K562 (cell line): Measurements from ENCODE around the gene ATF5. TPM values are rescaled to one million over a fixed set of nuclear protein-coding genes. Genes with fewer than 3 reads are reported as not detected.

Experiments used
- ATF1 ChIP-seq, 2 experiments: fragments of 450-650 bp in 1 of 2; IDR thresholded peaks; 2 replicates each; pipeline ENCODE4 v1.6.1; 2016; ENCODE audit warnings: missing compliant biosample characterization in 1 of 2, missing genetic modification characterization in 1 of 2
- CHAMP1 ChIP-seq: fragments of 450-650 bp; IDR thresholded peaks from 2 replicates; pipeline ENCODE4 v1.6.1; 2016; ENCODE audit warnings: mild to moderate bottlenecking
- ELK3 ChIP-seq: fragments of 450-650 bp; formaldehyde crosslinking; IDR thresholded peaks from 2 replicates; pipeline ENCODE4 v1.4.0; 2020; ENCODE audit warnings: mild to moderate bottlenecking
- EP300 ChIP-seq: IDR thresholded peaks from 2 replicates; pipeline ENCODE4 v1.6.1; 2012; ENCODE audit warnings: low read length, improper control_type of control experiment
- ETV1 ChIP-seq: fragments of 450-650 bp; conservative IDR thresholded peaks from 2 replicates; pipeline ENCODE4 v1.6.1; 2016; ENCODE audit warnings: missing genetic modification characterization, control low read depth, low read depth, missing compliant biosample characterization
- FOSL1 ChIP-seq: fragments of 200-800 bp; sonication (Bioruptor generic); conservative IDR thresholded peaks from 2 replicates; pipeline ENCODE4 v1.6.1; 2016; ENCODE audit warnings: missing genetic modification characterization, missing compliant biosample characterization
- FOXA3 ChIP-seq, 2 experiments: fragments of 450-650 bp in 1 of 2; sonication (generic) in 1 of 2; formaldehyde crosslinking; IDR thresholded peaks in 1 of 2; conservative IDR thresholded peaks in 1 of 2; 2 replicates each; pipeline versions ENCODE4 v1.4.0 to v1.8.0; 2020 to 2022; ENCODE audit warnings: mild to moderate bottlenecking in 2 of 2, missing genetic modification reagents in 1 of 2
- GABPB2 ChIP-seq: fragments of 250-450 bp; sonication (Bioruptor Pico); conservative IDR thresholded peaks from 2 replicates; pipeline ENCODE4 v1.5.1; 2021; ENCODE audit warnings: mild to moderate bottlenecking
- HBP1 ChIP-seq: fragments of 450-650 bp; formaldehyde crosslinking; IDR thresholded peaks from 2 replicates; pipeline ENCODE4 v1.4.0; 2022; ENCODE audit warnings: missing genetic modification characterization
- HDAC1 ChIP-seq, 2 experiments: fragments of 450-650 bp; IDR thresholded peaks; 2 replicates each; pipeline ENCODE4 v1.6.1; 2016 to 2017; ENCODE audit warnings: inconsistent platforms in 1 of 2, mild to moderate bottlenecking in 1 of 2, moderate library complexity in 1 of 2
- HMG20A ChIP-seq: fragments of 450-650 bp; formaldehyde crosslinking; conservative IDR thresholded peaks from 2 replicates; pipeline ENCODE4 v1.4.0; 2020; ENCODE audit warnings: mild to moderate bottlenecking, mixed read lengths
- HMGN3 ChIP-seq: IDR thresholded peaks from 2 replicates; pipeline ENCODE4 v1.6.1; 2011; ENCODE audit warnings: borderline replicate concordance, low read depth, mild to moderate bottlenecking, mixed read lengths, low read length; ENCODE audit not compliant: insufficient read length; ENCODE audit errors: extremely low read depth
- HNRNPK ChIP-seq: fragments of 200-400 bp; formaldehyde crosslinking; IDR thresholded peaks from one replicate; pipeline ENCODE4 v1.6.1; 2018; ENCODE audit warnings: mild to moderate bottlenecking, low read depth, low read length; ENCODE audit not compliant: poor library complexity, severe bottlenecking
- KLF10 ChIP-seq: fragments of 250-450 bp; sonication (Bioruptor Pico); IDR thresholded peaks from 2 replicates; pipeline ENCODE4 v1.6.1; 2021; ENCODE audit warnings: matching md5 sums
- MAFK ChIP-seq: IDR thresholded peaks from 2 replicates; pipeline ENCODE4 v1.6.1; 2011; ENCODE audit warnings: low read length, improper control_type of control experiment
- MCM3 ChIP-seq: fragments of 450-650 bp; IDR thresholded peaks from 2 replicates; pipeline ENCODE4 v1.6.1; 2016
- NCOA1 ChIP-seq: fragments of 450-650 bp; IDR thresholded peaks from 2 replicates; pipeline ENCODE4 v1.6.1; 2016; ENCODE audit warnings: low read depth
- NFIC ChIP-seq: fragments of 450-650 bp; IDR thresholded peaks from 2 replicates; pipeline ENCODE4 v1.6.1; 2017; ENCODE audit warnings: mild to moderate bottlenecking, inconsistent platforms
- SMARCB1 ChIP-seq: IDR thresholded peaks from 2 replicates; pipeline ENCODE4 v1.6.1; 2011; ENCODE audit warnings: improper control_type of control experiment, low read depth; ENCODE audit not compliant: insufficient read length
- SMARCE1 ChIP-seq: fragments of 450-650 bp; IDR thresholded peaks from 2 replicates; pipeline ENCODE4 v1.7.1; 2016; ENCODE audit warnings: mild to moderate bottlenecking
- SOX6 ChIP-seq: fragments of 450-650 bp; IDR thresholded peaks from 2 replicates; pipeline ENCODE4 v1.6.1; 2014; ENCODE audit warnings: mild to moderate bottlenecking
- TBL1XR1 ChIP-seq, 2 experiments: IDR thresholded peaks; 2 replicates each; pipeline ENCODE4 v1.6.1; 2012; ENCODE audit warnings: improper control_type of control experiment in 2 of 2, low read length in 2 of 2, mild to moderate bottlenecking in 1 of 2
- ZNF174 ChIP-seq: fragments of 250-450 bp; sonication (Bioruptor Pico); IDR thresholded peaks from 2 replicates; pipeline ENCODE4 v1.4.0; 2020; ENCODE audit warnings: mild to moderate bottlenecking
- ZNF274 ChIP-seq: IDR thresholded peaks from 2 replicates; pipeline ENCODE4 v1.6.1; 2011; ENCODE audit warnings: low read depth, mild to moderate bottlenecking, low read length, moderate library complexity, borderline replicate concordance
- ZNF282 ChIP-seq: sonication (generic); formaldehyde crosslinking; IDR thresholded peaks from 2 replicates; pipeline ENCODE4 v1.8.1; 2023; ENCODE audit warnings: missing genetic modification reagents
- ZNF3 ChIP-seq: fragments of 250-450 bp; sonication (Bioruptor Pico); IDR thresholded peaks from 2 replicates; pipeline ENCODE4 v1.5.0; 2021; ENCODE audit warnings: mild to moderate bottlenecking, moderate library complexity
- ZNF583 ChIP-seq: fragments of 250-450 bp; sonication (Bioruptor Pico); IDR thresholded peaks from 2 replicates; pipeline ENCODE4 v1.4.0; 2020
- polyA plus RNA-seq, 8 experiments: library from polyadenylated mRNA; depleted of rRNA in 4 of 8; stranded (reverse) in 5 of 8; unstranded in 3 of 8; fragments of >200 nt; fragmentation: Nextera tagmentation in 2 of 8; fragmentation: Illumina TruSeq in 1 of 8; extraction: Ambion mirVana in 2 of 8; extraction: Trizol in 1 of 8; gene quantifications; 2 replicates each; pipeline versions ENCODE4 v1.2.1 to v1.2.3, GENCODE V29; 2011 to 2014; ENCODE audit warnings: inconsistent platforms in 1 of 8, missing spikeins in 1 of 8
- total RNA-seq, 7 experiments: library from RNA; depleted of rRNA in 6 of 7; stranded (reverse); fragments of >200 nt in 6 of 7; fragmentation: Illumina TruSeq in 2 of 7; extraction: Trizol in 2 of 7; gene quantifications; 2 replicates each; pipeline versions ENCODE4 v1.2.1 to v1.2.3, GENCODE V29; 2011 to 2021; ENCODE audit warnings: low replicate concordance in 1 of 7

The ATF5 gene
- total and polyA plus RNA-seq, 9 of the 15 experiments (the other 6 are each of a cell fraction or from before 2014, with no cell fraction given), result 3.0 to 57.6 (median 11.1) TPM

- 0 out of 4 replicates have a peak, but pooled peaks of 1 of the 2 experiments have one; percentile 2 for TF ChIP-seq TBL1XR1 (IDR thresholded peaks at IDR 0.05; ENCODE audit: low read length in 2 of 2)
- TF ChIP-seq ZNF583 (CRISPR knock-in tag), result no peak
- TF ChIP-seq SOX6, result 0 out of 2 replicates have a peak, but pooled peaks have one; percentile 30
- TF ChIP-seq HMG20A (CRISPR knock-in tag), result no peak
- TF ChIP-seq KLF10 (CRISPR knock-in tag), result peak; percentile 74; the same call in 1 of the 2 replicates
- no peak for TF ChIP-seq CHAMP1
- TF ChIP-seq GABPB2 (CRISPR knock-in tag), result no peak
- TF ChIP-seq EP300, result peak; percentile 78
- no peak; the same call in 1 of the 2 replicates for TF ChIP-seq FOSL1
- TF ChIP-seq ZNF274, result no peak
- TF ChIP-seq HNRNPK, result no peak
- no peak for TF ChIP-seq ELK3
- TF ChIP-seq ZNF282 (CRISPR knock-in tag), result peak; percentile 82; the same call in 1 of the 2 replicates
- no peak for TF ChIP-seq ZNF3 (CRISPR knock-in tag)
- TF ChIP-seq ATF1 (CRISPR knock-in tag; IDR thresholded peaks at IDR 0.05), result no peak
- TF ChIP-seq ATF1 (tag; IDR thresholded peaks at IDR 0.05), result no peak
- TF ChIP-seq SMARCE1, result no peak
- TF ChIP-seq HBP1 (CRISPR knock-in tag), result peak; percentile 95
- TF ChIP-seq HDAC1 (IDR thresholded peaks at IDR 0.05), result peak in 1 of 2 experiments; percentile 46; a peak in 2 of 4 replicates
- TF ChIP-seq NCOA1, result no peak
- TF ChIP-seq SMARCB1, result no peak
- TF ChIP-seq HMGN3, result peak; percentile 51
- no peak for TF ChIP-seq FOXA3 (CRISPR knock-in tag; conservative IDR thresholded peaks at IDR 0.05 in 1 of 2, IDR thresholded peaks at IDR 0.05 in 1 of 2)
- no peak for TF ChIP-seq MAFK
- TF ChIP-seq NFIC, result no peak; the same call in 1 of the 2 replicates
- no peak; the same call in 1 of the 2 replicates for TF ChIP-seq ETV1 (tag)
- no peak for TF ChIP-seq ZNF174 (CRISPR knock-in tag)
- TF ChIP-seq MCM3, result no peak
These were observed at the start of gene ATF5, which contains the start of gene NUP62 (continued) for GRCh38 chr19:49929121-49929610.
